GM12878 (cell line): ENCODE measurements around the gene DPH1.

Experiments used
- BHLHE40 ChIP-seq, 2 experiments: fragments of 450-650 bp in 1 of 2; IDR thresholded peaks; 2 replicates each; pipeline ENCODE4 v1.6.1; 2011 to 2017; ENCODE audit warnings: low read depth in 2 of 2, borderline replicate concordance in 1 of 2, improper control_type of control experiment in 1 of 2, low read length in 1 of 2, mild to moderate bottlenecking in 1 of 2
- CBFB ChIP-seq: IDR thresholded peaks from 2 replicates; pipeline ENCODE4 v1.6.1; 2016; ENCODE audit warnings: antibody characterized with exemption, low read depth
- EZH2 ChIP-seq: IDR thresholded peaks from 2 replicates; pipeline ENCODE4 v1.6.1; 2012; ENCODE audit warnings: low read depth, mild to moderate bottlenecking, control low read depth, inconsistent platforms, low read length, borderline replicate concordance; ENCODE audit not compliant: control insufficient read depth
- JUNB ChIP-seq: IDR thresholded peaks from 2 replicates; pipeline ENCODE4 v1.6.1; 2016; ENCODE audit warnings: antibody characterized with exemption, mild to moderate bottlenecking
- MAX ChIP-seq: IDR thresholded peaks from 2 replicates; pipeline ENCODE4 v1.6.1; 2012; ENCODE audit warnings: low read depth, low read length, improper control_type of control experiment
- PBX3 ChIP-seq: IDR thresholded peaks from 2 replicates; pipeline ENCODE4 v1.6.1; 2011; ENCODE audit warnings: mild to moderate bottlenecking, low read depth, low read length, moderate library complexity; ENCODE audit not compliant: insufficient replicate concordance
- POLR2AphosphoS5 ChIP-seq: IDR thresholded peaks from 2 replicates; pipeline ENCODE4 v1.6.1; 2011; ENCODE audit warnings: mild to moderate bottlenecking, low read length, inconsistent platforms
- RBBP5 ChIP-seq: fragments of 200-600 bp; sonication (generic); conservative IDR thresholded peaks from 2 replicates; pipeline ENCODE4 v1.6.1; 2016
- SIN3A ChIP-seq: IDR thresholded peaks from 2 replicates; pipeline ENCODE4 v1.6.1; 2012; ENCODE audit warnings: low read depth, low read length, improper control_type of control experiment
- STAT3 ChIP-seq: IDR thresholded peaks from 2 replicates; pipeline ENCODE4 v1.6.1; 2011; ENCODE audit warnings: low read depth, low read length, improper control_type of control experiment
- TARDBP ChIP-seq: IDR thresholded peaks from 2 replicates; pipeline ENCODE4 v1.6.1; 2016; ENCODE audit warnings: borderline replicate concordance
- TBL1XR1 ChIP-seq: IDR thresholded peaks from 2 replicates; pipeline ENCODE4 v1.6.1; 2012; ENCODE audit warnings: low read depth, low read length, improper control_type of control experiment
- TF ChIP-seq, protein P1 (sequence below), 3 experiments: IDR thresholded peaks in 2 of 3; conservative IDR thresholded peaks in 1 of 3; 2 replicates each; pipeline ENCODE4 v1.5.1; 2011; ENCODE audit warnings: low read depth in 3 of 3, low read length in 3 of 3, mild to moderate bottlenecking in 3 of 3, control low read depth in 2 of 3, moderate library complexity in 2 of 3, inconsistent platforms in 1 of 3, mixed read lengths in 1 of 3; ENCODE audit not compliant: control insufficient read depth in 2 of 3, insufficient read depth in 1 of 3; ENCODE audit errors: extremely low read depth in 1 of 3
- TF ChIP-seq, protein P2 (sequence below): fragments of 450-650 bp; IDR thresholded peaks from 2 replicates; pipeline ENCODE4 v1.6.1; 2017; ENCODE audit warnings: mild to moderate bottlenecking, moderate library complexity

DNA sequence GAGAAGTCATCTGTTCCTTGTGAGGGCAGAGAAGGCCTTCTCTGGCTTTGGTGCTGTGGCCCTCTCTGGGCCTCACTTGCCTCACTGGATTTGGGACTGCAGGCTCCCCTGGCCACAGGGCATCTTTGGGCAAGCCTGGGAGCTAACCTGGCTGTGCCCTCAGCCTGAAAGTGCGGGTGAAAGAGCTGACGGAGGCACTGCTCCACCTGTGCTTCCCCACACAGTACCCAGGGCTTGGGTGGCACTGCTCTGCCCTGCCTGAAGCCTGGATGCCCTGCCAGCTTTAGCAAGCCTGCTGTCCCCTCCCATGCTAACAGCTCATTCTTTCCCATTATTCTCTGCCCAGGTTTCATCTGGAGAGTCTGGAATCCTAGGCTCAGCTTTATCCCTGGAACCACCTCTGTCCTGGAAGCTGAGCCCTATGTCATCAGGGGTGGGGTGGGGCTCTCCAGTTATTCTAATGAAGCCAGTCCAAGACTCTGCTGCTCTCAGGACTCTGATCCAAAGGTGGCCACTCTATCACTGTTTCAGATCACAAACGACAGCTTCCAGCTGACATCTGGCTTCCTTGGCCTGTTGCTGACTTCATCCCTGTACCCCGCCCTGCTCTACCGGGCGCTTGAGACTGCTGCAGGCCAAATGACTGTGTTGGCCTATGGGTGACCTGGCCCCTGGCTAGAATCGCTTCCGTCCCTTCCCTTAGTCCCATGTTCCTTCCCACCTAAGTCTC, 54.2 kb downstream of the DPH1 start:
- TF ChIP-seq TBL1XR1 (no peak), BHLHE40 (IDR thresholded peaks at IDR 0.05; ENCODE audit: borderline replicate concordance in 1 of 2, low read depth in 2 of 2, low read length in 1 of 2) (no peak), POLR2AphosphoS5 (0 out of 2 replicates have a peak, but pooled peaks have one; percentile 40), EZH2 (no peak), PBX3 (no peak), CBFB (no peak), SIN3A (no peak), JUNB (no peak), MAX (no peak), TARDBP (no peak), RBBP5 (no peak), STAT3 (0 out of 2 replicates have a peak, but pooled peaks have one; percentile 8)
- TF ChIP-seq, protein P1, sequence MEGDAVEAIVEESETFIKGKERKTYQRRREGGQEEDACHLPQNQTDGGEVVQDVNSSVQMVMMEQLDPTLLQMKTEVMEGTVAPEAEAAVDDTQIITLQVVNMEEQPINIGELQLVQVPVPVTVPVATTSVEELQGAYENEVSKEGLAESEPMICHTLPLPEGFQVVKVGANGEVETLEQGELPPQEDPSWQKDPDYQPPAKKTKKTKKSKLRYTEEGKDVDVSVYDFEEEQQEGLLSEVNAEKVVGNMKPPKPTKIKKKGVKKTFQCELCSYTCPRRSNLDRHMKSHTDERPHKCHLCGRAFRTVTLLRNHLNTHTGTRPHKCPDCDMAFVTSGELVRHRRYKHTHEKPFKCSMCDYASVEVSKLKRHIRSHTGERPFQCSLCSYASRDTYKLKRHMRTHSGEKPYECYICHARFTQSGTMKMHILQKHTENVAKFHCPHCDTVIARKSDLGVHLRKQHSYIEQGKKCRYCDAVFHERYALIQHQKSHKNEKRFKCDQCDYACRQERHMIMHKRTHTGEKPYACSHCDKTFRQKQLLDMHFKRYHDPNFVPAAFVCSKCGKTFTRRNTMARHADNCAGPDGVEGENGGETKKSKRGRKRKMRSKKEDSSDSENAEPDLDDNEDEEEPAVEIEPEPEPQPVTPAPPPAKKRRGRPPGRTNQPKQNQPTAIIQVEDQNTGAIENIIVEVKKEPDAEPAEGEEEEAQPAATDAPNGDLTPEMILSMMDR (IDR thresholded peaks at IDR 0.05 in 2 of 3, conservative IDR thresholded peaks at IDR 0.05 in 1 of 3; ENCODE audit: control insufficient read depth in 2 of 3, extremely low read depth in 1 of 3, insufficient read depth in 1 of 3, low read depth in 3 of 3, low read length in 3 of 3), result no peak
- TF ChIP-seq, protein P2, sequence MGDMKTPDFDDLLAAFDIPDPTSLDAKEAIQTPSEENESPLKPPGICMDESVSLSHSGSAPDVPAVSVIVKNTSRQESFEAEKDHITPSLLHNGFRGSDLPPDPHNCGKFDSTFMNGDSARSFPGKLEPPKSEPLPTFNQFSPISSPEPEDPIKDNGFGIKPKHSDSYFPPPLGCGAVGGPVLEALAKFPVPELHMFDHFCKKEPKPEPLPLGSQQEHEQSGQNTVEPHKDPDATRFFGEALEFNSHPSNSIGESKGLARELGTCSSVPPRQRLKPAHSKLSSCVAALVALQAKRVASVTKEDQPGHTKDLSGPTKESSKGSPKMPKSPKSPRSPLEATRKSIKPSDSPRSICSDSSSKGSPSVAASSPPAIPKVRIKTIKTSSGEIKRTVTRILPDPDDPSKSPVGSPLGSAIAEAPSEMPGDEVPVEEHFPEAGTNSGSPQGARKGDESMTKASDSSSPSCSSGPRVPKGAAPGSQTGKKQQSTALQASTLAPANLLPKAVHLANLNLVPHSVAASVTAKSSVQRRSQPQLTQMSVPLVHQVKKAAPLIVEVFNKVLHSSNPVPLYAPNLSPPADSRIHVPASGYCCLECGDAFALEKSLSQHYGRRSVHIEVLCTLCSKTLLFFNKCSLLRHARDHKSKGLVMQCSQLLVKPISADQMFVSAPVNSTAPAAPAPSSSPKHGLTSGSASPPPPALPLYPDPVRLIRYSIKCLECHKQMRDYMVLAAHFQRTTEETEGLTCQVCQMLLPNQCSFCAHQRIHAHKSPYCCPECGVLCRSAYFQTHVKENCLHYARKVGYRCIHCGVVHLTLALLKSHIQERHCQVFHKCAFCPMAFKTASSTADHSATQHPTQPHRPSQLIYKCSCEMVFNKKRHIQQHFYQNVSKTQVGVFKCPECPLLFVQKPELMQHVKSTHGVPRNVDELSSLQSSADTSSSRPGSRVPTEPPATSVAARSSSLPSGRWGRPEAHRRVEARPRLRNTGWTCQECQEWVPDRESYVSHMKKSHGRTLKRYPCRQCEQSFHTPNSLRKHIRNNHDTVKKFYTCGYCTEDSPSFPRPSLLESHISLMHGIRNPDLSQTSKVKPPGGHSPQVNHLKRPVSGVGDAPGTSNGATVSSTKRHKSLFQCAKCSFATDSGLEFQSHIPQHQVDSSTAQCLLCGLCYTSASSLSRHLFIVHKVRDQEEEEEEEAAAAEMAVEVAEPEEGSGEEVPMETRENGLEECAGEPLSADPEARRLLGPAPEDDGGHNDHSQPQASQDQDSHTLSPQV, result no peak; the same call in 1 of the 2 replicates
